HS-5 (cell line): ENCODE measurements around the gene MFSD6.
"Not testable (repeated sequence)": the region's sequence is repeated elsewhere in the genome, so short reads cannot be mapped to it uniquely, and the experiment has no call there.

Source experiments
- DNase-seq: peaks from one replicate; pipeline ENCODE4 v3.0.0-alpha.2; 2012; ENCODE audit warnings: low read depth

Gene MFSD6

GRCh38 chr2:190501702-190502407 is 93.7 kb downstream of the MFSD6 start:
- no peak for DNase-seq

- DNase-seq: no peak
Measured at GRCh38 chr2:190503088-190503487, 94.9 kb downstream of the MFSD6 start.

DNA sequence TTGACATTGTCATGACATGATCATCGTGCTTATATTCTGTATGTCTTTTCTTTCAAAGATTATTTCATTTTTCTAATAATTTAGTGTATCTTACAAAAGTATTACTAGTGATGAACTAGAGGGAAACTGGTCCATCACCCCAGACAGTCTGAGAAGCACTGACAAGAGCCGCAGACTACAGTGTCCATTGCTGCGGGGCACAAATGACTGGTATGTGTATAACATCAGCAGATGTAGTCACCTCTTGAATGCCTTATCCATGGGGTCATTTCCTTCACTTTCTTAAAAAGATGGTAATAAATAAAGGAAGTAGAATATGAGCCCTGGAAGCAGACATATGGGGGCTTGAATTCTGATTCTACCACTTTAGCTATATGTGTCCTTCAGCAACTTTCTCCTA is 96.8 kb downstream of the MFSD6 start:
- no peak for DNase-seq

DNA sequence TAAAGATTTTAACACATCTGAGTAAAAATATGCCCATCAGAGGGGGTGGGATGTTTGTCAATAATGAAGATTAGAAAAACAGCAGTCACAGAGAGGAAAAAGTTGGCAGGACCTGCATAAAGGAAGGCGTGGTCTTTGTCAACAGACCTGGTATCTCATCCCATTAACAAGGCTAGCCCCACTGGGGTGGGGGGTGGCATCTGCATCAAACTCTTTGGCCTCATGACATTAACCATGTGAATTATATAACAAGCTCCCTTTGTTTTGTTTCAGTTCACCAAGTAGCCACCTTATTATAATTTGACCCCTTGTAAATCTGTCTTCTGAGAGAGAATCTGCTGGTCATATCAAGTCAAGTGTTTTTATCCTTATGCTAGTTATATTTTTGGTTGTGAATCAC is 97.5 kb downstream of the MFSD6 start:
- no peak for DNase-seq

GRCh38 chr2:190506666-190507065 is 98.5 kb downstream of the MFSD6 start:
- no peak for DNase-seq

GRCh38 chr2:190507135-190507534 is 99.0 kb downstream of the MFSD6 start:
- no peak for DNase-seq

DNA sequence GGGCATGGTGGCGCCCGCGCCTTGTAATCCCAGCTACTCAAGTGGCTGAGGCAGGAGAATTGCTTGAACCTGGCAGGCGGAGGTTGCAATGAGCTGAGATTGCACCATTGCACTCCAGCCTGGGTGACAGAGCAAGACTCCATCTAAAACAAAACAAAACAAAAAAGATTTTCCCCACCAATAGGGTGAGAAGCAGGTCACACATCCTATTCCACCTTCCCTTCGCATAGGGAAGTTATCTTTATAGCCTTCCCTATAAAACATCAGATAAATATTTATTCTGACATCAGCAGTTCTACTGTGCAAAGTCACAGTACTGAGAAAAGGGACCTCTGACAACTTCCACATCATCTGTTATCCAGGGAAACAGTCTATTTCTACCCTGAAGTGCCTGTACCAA is 101.7 kb downstream of the MFSD6 start:
- not testable (repeated sequence) for DNase-seq

DNA sequence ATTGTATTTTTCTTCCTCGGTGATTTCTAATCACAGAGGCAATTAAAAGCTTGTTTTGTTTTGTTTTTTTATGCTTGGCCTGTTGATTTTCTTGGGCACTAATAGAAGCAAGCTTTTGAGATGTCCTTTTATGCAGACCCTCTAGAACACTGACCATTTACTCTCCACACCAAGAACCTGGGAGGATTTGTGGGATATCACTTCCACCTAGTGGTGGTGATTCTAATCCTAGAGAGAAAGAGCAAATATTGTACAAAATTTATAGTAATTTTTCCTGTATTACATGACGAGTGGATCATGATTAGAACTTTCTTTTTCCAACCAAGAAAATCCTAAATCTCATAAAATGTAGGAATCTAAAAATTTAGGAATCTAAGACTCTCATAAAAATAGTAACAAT is 102.9 kb downstream of the MFSD6 start:
- DNase-seq: no peak

DNA sequence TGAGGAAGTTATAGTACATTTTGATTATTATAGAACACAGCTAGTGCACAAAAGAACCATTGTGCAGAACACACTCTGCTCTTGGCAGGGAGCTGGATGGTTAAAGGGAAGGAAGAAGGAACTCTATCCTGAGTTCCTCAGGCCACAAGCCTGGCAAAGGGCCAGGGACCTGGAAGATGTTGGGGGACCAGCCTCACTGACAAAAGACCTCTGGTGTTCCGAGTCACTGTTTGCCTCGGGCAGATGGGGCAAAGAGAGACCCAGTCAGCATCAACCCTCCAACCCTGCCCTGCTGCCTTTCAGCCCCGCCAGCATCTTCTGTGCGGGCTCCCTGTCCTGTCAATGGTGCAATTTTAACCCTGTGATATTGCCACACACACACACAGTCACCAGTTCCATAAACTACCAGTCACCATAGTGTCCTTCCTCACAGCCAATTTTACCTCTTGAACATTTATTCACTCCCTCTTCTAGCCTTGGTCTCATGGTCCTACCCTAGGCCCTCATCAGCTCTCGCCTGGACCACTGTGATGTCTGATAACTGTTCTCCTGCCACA is 104.5 kb downstream of the MFSD6 start:
- DNase-seq: no peak

- no peak for DNase-seq
Measured at GRCh38 chr2:190513877-190514276, 105.7 kb downstream of the MFSD6 start.

DNA sequence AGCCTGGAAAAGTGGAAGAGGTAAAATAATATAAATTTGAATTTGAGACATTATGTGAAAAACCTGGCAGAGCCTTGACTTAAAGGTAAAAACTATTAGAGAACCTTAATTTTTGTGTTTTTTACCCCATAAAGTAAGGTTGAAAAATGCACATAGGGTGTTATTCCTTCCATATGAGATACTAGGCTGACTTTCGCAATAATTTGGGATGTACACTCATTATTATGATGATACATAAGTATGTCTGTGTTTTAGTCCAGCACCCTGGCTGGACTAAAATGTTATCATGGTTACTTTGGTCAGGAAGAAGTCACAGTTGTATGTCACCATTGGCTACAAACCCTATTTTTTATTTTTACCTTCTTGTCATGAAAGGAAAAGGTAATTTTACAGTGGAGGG is 106.5 kb downstream of the MFSD6 start:
- DNase-seq: peak; percentile 24

GRCh38 chr2:190515687-190516086 is 107.5 kb downstream of the MFSD6 start:
- no peak for DNase-seq

- DNase-seq: no peak
Measured at GRCh38 chr2:190517468-190517867, 109.3 kb downstream of the MFSD6 start.

GRCh38 chr2:190519975-190520767 is 112.0 kb downstream of the MFSD6 start:
- no peak for DNase-seq

DNA sequence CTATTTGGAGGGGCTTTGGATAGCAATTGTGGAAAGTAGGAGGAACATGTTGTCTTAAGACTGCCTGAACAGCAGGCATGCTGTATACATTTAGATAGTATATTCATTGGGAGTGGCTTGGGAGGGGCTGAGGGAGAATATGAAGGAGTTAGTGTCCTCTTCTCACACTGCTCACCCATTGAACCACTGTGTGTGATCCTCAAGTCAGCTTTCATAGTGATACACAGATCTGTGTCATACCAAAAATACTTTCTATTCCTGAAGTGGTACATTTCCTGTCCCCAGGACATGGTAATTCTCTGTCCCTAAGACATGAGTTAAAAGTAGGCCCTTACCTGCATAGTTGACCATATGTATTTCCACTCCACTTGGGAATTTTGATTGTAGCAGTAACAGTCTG is 116.8 kb downstream of the MFSD6 start:
- DNase-seq: no peak

- no peak for DNase-seq
Measured at GRCh38 chr2:190526105-190526750, 118.1 kb downstream of the MFSD6 start.

DNA sequence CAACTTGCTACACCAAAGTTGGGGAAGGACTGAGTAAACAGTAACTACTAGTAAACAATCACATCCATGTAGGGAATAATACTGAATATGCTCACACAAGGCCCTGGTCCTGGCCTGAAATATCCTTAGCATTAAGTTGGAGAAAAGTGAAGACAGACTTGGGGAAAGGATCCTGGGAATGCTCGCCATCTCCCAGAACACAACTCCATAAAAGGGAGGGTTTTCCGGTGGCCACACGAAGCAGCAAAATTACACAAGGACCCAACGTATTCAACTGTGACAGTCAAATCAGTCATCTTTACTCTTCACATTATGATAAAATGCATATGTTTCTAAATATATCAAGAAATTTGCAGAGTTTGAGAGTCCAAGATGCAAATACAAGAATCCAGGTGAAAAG is 119.1 kb downstream of the MFSD6 start:
- no peak for DNase-seq

- DNase-seq: no peak
Measured at GRCh38 chr2:190527918-190528317, 119.8 kb downstream of the MFSD6 start.

GRCh38 chr2:190528521-190529001 is 120.4 kb downstream of the MFSD6 start:
- peak; percentile 22 for DNase-seq

GRCh38 chr2:190529486-190530247 is 121.5 kb downstream of the MFSD6 start:
- DNase-seq: no peak

GRCh38 chr2:190530248-190530900 is 122.2 kb downstream of the MFSD6 start:
- no peak for DNase-seq
